SK-N-MC (cell line): ENCODE measurements around the gene METTL24.

Source experiments
- DNase-seq: peaks from one replicate; pipeline ENCODE4 v3.0.0-alpha.2; 2011; ENCODE audit warnings: low read depth, low spot score
- H3K27ac ChIP-seq: fragments of 200-600 bp; sonication (generic); 2 replicates; pipeline ENCODE4 v1.5.1; 2016; ENCODE audit warnings: mixed run types
- H3K36me3 ChIP-seq: fragments of 200-600 bp; sonication (generic); 2 replicates; pipeline ENCODE4 v1.6.1; 2017; ENCODE audit warnings: antibody characterized with exemption, low read length, mixed read lengths; ENCODE audit not compliant: insufficient read depth
- H3K4me3 ChIP-seq: fragments of 200-600 bp; sonication (generic); 2 replicates; pipeline ENCODE4 v1.5.1; 2016
- H3K9ac ChIP-seq: fragments of 200-600 bp; sonication (generic); 2 replicates; pipeline ENCODE4 v1.8.0; 2017; ENCODE audit warnings: mixed run types, mixed read lengths; ENCODE audit not compliant: insufficient read length
- H3K9me3 ChIP-seq: fragments of 200-600 bp; sonication (generic); 2 replicates; pipeline ENCODE4 v1.6.1; 2017; ENCODE audit warnings: low read depth, mild to moderate bottlenecking, antibody characterized with exemption, low read length, moderate library complexity, mixed read lengths
- EZH2 ChIP-seq: fragments of 200-600 bp; sonication (generic); IDR thresholded peaks from one replicate; pipeline ENCODE4 v1.6.1; 2017; ENCODE audit warnings: antibody characterized with exemption
- FOXP2 ChIP-seq: optimal IDR thresholded peaks from 2 replicates; pipeline ENCODE3; 2011; ENCODE audit warnings: mild to moderate bottlenecking, moderate library complexity; ENCODE audit not compliant: insufficient read depth; ENCODE audit errors: extremely low read length, control extremely low read depth
- POLR2AphosphoS5 ChIP-seq: IDR thresholded peaks from 2 replicates; pipeline ENCODE4 v1.6.1; 2012; ENCODE audit warnings: mild to moderate bottlenecking, low read depth, low read length, borderline replicate concordance

The METTL24 gene

DNA sequence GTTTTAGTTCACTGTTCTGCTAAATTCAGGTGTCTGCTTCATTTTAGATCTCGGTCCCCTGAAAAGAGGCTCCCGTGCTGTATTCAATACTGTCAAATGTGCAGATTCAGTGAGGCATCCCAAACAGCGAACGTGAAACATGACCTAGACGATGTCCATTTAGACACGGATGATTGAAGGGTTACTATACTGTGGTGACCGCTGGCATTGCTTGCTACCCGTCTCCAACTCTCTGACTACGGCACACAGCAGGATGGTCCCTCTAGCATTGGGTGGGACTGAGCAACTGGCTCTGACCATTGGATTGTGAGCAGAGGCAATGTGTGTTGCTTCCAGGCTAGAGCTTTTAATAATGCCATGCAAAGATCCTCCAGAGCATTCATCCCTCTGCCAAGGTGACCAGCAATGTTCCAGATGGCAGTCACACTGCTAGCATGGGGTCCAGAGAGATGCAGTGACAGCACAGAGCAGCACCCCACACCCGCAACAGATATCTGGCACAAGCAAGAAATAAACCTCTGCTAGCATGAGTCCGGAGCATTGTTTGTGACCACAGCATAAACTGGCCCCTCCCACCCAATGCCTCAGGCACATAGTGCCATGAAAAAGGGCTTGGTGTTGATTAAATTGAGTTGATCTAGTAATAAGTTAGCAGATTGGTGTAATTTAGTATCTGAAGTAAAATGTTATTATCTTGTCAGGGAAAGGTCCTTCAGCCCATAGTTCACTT is 9.0 kb downstream of the METTL24 start:
- no peak for DNase-seq
- Histone ChIP-seq H3K9ac (no peak overlapping the region), H3K4me3 (no peak overlapping the region), H3K9me3 (no peaks in the 10 kb centered on the region), H3K36me3 (no peaks in the 10 kb centered on the region), H3K27ac (no peak overlapping the region)
- TF ChIP-seq FOXP2 (no peak), EZH2 (no peak), POLR2AphosphoS5 (no peak)

GRCh38 chr6:110345025-110345424 is 13.1 kb downstream of the METTL24 start:
- H3K36me3 ChIP-seq, result no peaks in the 10 kb centered on the region
- no peak overlapping the region for H3K4me3 ChIP-seq
- no peak overlapping the region for H3K9ac ChIP-seq
- no peak overlapping the region for H3K27ac ChIP-seq
- H3K9me3 ChIP-seq, result no peaks in the 10 kb centered on the region
- TF ChIP-seq FOXP2, result no peak
- TF ChIP-seq EZH2, result no peak
- TF ChIP-seq POLR2AphosphoS5, result no peak
- DNase-seq, result no peak

GRCh38 chr6:110342759-110343158 is 15.4 kb downstream of the METTL24 start:
- no peaks in the 10 kb centered on the region for H3K9me3 ChIP-seq
- H3K9ac ChIP-seq, result no peak overlapping the region
- TF ChIP-seq EZH2, result no peak
- TF ChIP-seq POLR2AphosphoS5, result no peak
- TF ChIP-seq FOXP2, result no peak
- no peak for DNase-seq
- H3K4me3 ChIP-seq, result no peak overlapping the region
- peak overlapping the region; percentile 3; the same call in 1 of the 2 replicates for H3K27ac ChIP-seq
- no peaks in the 10 kb centered on the region for H3K36me3 ChIP-seq

GRCh38 chr6:110341663-110342596 is 16.2 kb downstream of the METTL24 start:
- Histone ChIP-seq H3K9me3 (no peaks in the 10 kb centered on the region), H3K27ac (no peak overlapping the region), H3K9ac (no peak overlapping the region), H3K4me3 (no peak overlapping the region), H3K36me3 (no peaks in the 10 kb centered on the region)
- DNase-seq, result no peak
- no peak for TF ChIP-seq EZH2
- TF ChIP-seq FOXP2, result no peak
- TF ChIP-seq POLR2AphosphoS5, result no peak

GRCh38 chr6:110341067-110341466 is 17.1 kb downstream of the METTL24 start:
- no peaks in the 10 kb centered on the region for H3K36me3 ChIP-seq
- H3K27ac ChIP-seq, result no peak overlapping the region
- no peak for DNase-seq
- H3K9me3 ChIP-seq, result no peaks in the 10 kb centered on the region
- H3K9ac ChIP-seq, result no peak overlapping the region
- TF ChIP-seq EZH2 (no peak), FOXP2 (no peak), POLR2AphosphoS5 (no peak)
- no peak overlapping the region for H3K4me3 ChIP-seq

DNA sequence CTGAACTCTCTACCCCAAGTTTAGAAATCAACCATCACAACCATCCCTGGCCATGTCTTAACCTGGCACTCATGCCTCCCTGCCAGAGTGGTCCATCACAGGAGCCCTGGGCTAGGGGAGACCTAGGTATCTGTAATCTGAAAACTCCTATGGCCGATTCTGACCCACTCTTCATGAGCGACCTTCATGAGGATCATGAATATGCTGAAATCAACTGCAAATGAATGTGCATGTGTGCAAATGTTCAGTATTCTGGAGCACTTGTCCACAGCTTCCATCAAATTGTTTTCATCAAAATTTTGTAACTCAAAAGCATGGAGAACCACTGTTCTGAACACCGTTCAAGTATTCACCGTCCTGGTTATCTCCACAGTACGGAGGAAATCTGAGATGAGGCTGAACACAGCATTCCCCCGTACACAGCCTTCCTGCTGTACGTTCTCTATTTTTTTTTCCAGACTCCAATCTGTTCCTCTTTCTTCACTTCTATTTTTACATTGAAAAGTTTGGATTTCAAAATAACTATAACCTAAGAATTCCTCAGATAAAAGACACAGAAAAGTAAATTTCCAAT is 17.7 kb downstream of the METTL24 start:
- TF ChIP-seq FOXP2 (no peak), POLR2AphosphoS5 (no peak), EZH2 (no peak)
- Histone ChIP-seq H3K4me3 (no peak overlapping the region), H3K9me3 (no peaks in the 10 kb centered on the region), H3K36me3 (no peaks in the 10 kb centered on the region), H3K9ac (no peak overlapping the region), H3K27ac (no peak overlapping the region)
- DNase-seq, result no peak

DNA sequence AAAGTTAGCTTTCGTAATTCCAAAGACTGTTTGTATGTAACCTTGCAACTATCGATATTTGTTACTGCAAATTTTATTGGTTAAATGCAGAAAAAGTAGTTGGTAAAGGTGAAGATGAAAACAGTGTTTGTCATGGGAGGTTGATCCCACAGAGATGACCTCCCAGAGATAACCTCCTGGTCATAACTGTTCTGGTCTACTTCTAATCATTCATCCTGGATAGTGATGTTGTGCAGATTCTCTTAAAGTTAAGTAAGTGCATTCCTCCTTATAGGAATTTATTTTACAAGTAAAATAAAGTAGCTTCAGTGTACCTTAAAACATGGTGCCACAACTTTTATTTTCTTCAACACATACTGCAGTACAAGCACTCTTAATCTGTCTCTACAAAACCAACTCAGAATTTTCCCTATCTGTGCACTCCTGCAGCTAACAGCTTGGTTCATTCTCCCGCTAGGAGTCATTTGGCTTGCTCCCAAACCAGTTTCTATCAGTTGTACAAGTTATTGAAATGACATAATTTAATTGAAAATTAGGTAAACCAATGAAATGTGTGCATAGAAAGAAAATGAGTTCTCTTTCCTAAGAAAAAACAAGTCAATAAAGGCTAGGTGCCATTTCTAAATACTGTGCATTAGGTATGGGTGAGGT is 19.2 kb downstream of the METTL24 start:
- no peaks in the 10 kb centered on the region for H3K9me3 ChIP-seq
- H3K36me3 ChIP-seq, result no peaks in the 10 kb centered on the region
- TF ChIP-seq EZH2 (no peak), POLR2AphosphoS5 (no peak), FOXP2 (no peak)
- H3K4me3 ChIP-seq, result no peak overlapping the region
- no peak for DNase-seq
- H3K9ac ChIP-seq, result no peak overlapping the region
- H3K27ac ChIP-seq, result no peak overlapping the region
